ENCODE results near the gene S100A7.
"Not testable (repeated sequence)": the region's sequence is repeated elsewhere in the genome, so short reads cannot be mapped to it uniquely, and the experiment has no call there.

Gene S100A7

GRCh38 chr1:153429266-153430165 is 30.9 kb downstream of the S100A7 start:
- DNase-seq, result no peak

GRCh38 chr1:153428791-153429190 is 31.7 kb downstream of the S100A7 start:
- peak; percentile 45 for DNase-seq

- DNase-seq, result peak; percentile 37
Measured at GRCh38 chr1:153428073-153428638, 32.3 kb downstream of the S100A7 start.

- DNase-seq, result peak; percentile 26
Measured at GRCh38 chr1:153426809-153427208, 33.6 kb downstream of the S100A7 start.

GRCh38 chr1:153422450-153423068 is 37.9 kb downstream of the S100A7 start:
- peak; percentile 74 for DNase-seq

- peak; percentile 10 for DNase-seq
Measured at GRCh38 chr1:153420306-153420705, 40.1 kb downstream of the S100A7 start.

- DNase-seq, result peak; percentile 32
Measured at GRCh38 chr1:153419436-153419793, 41.0 kb downstream of the S100A7 start.

GRCh38 chr1:153418758-153419435 is 41.6 kb downstream of the S100A7 start:
- DNase-seq, result peak; percentile 28

GRCh38 chr1:153417136-153417888 is 43.1 kb downstream of the S100A7 start:
- DNase-seq, result peak; percentile 32

GRCh38 chr1:153415850-153416570 is 44.4 kb downstream of the S100A7 start, which contains the start of gene S100A7A:
S100A7A (plus strand) TSS chr1:153416520; CDS start chr1:153418083, 1,563 bp downstream.
- peak; percentile 40 for DNase-seq

GRCh38 chr1:153413961-153414360 is 46.5 kb downstream of the S100A7 start:
- DNase-seq, result not testable (repeated sequence)

All from islet precursor cell (in vitro differentiated cells).